ENCODE data around the gene SDE2. TPM values are rescaled to one million over a fixed set of nuclear protein-coding genes. Genes with fewer than 3 reads are reported as not detected.

The SDE2 gene
- total and polyA plus RNA-seq, 8 donors = 4.0 to 40.2 (median 8.2) TPM

DNA sequence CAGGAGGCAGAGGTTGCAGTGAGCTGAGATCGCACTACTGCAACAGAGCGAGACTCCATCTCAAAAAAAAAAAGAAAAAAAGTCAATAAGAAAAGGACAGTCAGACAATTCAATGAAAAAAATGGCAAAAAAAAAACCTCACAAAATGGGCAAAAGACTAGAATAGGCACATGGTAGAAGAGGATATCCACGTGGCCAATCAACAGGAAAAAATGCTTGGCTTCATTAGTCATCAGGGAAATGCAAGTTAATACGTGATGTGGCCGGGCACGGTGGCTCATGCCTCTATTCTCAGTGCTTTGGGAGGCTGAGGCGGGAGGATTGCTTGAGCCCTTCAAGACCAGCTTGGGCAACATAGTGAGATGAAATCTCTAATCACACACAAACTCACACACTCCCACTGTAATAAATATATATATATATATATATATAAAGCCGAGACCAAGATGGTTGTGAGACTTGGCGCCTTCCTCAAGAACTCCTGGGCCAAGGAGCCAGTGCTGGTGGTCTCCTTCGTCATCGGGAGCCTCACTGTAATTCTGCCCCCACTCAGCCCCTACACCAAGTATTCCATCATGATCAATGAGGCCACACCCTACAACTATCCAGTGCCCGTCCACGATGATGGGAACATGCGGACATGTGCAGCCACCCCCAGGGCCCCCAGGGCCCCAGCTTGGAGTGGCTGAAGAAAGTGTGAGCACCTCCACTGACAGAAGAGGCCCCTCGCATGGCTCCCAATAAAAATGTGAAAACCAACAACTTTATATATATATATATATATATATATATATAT lies 35.2 kb downstream of the SDE2 start:
- Histone ChIP-seq H3K27me3 (peaks cover 0 to 3% (median 0%) of the 10 kb centered on the region in 3 donors), H3K4me1 (peaks cover 0 to 9% (median 3%) of the 10 kb centered on the region in 4 donors), H3K27ac (no peak overlapping the region), H3K4me3 (no peak overlapping the region), H3K36me3 (no peaks in the 10 kb centered on the region), H3K9me3 (no peaks in the 10 kb centered on the region)
- TF ChIP-seq EP300 (IDR thresholded peaks at IDR 0.05) (no peak), POLR2A (IDR thresholded peaks at IDR 0.05) (no peak), POLR2AphosphoS5 (IDR thresholded peaks at IDR 0.05) (no peak)
- TF ChIP-seq, protein P1, sequence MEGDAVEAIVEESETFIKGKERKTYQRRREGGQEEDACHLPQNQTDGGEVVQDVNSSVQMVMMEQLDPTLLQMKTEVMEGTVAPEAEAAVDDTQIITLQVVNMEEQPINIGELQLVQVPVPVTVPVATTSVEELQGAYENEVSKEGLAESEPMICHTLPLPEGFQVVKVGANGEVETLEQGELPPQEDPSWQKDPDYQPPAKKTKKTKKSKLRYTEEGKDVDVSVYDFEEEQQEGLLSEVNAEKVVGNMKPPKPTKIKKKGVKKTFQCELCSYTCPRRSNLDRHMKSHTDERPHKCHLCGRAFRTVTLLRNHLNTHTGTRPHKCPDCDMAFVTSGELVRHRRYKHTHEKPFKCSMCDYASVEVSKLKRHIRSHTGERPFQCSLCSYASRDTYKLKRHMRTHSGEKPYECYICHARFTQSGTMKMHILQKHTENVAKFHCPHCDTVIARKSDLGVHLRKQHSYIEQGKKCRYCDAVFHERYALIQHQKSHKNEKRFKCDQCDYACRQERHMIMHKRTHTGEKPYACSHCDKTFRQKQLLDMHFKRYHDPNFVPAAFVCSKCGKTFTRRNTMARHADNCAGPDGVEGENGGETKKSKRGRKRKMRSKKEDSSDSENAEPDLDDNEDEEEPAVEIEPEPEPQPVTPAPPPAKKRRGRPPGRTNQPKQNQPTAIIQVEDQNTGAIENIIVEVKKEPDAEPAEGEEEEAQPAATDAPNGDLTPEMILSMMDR (IDR thresholded peaks at IDR 0.05) = no peak
- intact Hi-C loops (cut with DNase I; ENCODE audit: low total_unique reads) = no loop called here
- WGBS, 5 donors = 89 to 94% (median 91%) methylated on average over 15 of the region's 15 CpGs
- DNase-seq = no peak

DNA sequence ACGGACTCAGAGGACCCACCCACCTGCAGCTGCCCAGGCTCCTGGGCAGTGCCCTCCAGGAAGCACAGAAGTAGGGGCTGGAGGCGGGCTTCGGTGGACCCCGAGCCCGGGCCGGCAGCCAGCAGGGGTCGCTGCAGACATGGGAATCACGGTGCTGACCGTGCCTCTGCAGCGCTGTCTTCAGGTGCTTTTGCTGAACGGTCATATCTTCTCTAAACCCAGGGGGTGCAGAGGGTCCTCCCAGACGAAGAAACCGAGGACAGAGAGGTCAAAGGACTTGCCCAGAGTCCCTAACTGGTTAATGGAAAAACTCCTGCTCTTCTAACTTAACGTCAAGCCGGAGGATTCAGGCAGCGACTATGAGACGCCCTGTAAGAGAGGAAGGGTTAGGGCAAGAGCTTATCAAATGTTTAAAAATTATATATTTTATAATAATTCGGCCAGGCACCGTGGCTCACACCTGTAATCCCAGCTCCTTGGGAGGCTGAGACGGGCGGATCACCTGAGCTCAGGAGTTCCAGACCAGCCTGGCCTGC lies 36.6 kb downstream of the SDE2 start:
- Histone ChIP-seq H3K27me3 (peaks cover 0 to 3% (median 0%) of the 10 kb centered on the region in 3 donors), H3K36me3 (no peaks in the 10 kb centered on the region), H3K9me3 (no peaks in the 10 kb centered on the region), H3K4me1 (peaks cover 0 to 9% (median 3%) of the 10 kb centered on the region in 4 donors), H3K4me3 (no peak overlapping the region), H3K27ac (no peak overlapping the region)
- DNase-seq = peak; percentile 60 to 74
- WGBS, 5 donors = 24 to 31% (median 28%) methylated on average over 21 of the region's 21 CpGs
- intact Hi-C loops (cut with DNase I; ENCODE audit: low total_unique reads) = no loop called here
- TF ChIP-seq, protein P1 (IDR thresholded peaks at IDR 0.05) = peak in 4 of 7 experiments; percentile 26 to 57 (median 41)
- no peak for TF ChIP-seq POLR2AphosphoS5 (IDR thresholded peaks at IDR 0.05)

DNA sequence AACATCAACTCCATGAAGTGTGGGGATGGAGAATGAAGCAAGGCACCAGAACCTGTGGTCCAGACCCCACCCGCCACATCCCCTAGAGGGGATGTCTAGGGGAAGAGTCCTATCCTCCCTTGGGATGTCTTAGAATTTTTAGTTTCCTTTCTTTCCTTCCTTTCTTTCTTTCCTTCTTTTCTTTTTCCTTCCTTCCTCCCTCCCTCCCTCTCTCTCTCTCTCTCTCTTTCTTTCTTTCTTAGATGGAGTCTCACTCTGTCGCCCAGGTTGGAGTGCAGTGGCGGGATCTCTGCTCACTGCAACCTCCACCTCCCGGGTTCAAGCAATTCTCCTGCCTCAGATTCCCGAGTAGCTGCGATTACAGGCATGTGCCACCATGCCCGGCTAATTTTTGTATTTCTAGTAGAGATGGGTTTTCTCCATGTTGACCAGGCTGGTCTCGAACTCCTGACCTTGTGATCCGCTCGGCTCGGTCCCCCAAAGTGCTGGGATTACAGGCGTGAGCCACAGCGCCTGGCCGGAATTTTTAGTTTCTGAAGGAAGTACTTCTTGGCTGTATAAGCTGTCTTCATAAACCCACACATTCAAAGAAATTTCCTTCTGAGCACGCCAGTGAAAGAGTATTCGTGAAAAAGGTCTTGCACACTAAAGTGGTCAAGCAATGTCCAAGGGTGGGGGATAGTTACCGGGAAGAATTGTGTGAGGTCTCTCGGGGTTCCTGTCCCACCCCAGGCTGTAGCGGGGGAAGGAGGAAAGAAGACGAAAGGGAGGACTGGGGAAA lies 37.3 kb downstream of the SDE2 start:
- no peak for DNase-seq
- TF ChIP-seq, protein P1 (IDR thresholded peaks at IDR 0.05) = no peak
- TF ChIP-seq POLR2A (IDR thresholded peaks at IDR 0.05) = no peak
- TF ChIP-seq POLR2AphosphoS5 (IDR thresholded peaks at IDR 0.05) = no peak
- no peak for TF ChIP-seq EP300 (IDR thresholded peaks at IDR 0.05)
- intact Hi-C loops (cut with DNase I; ENCODE audit: low total_unique reads) = no loop called here
- H3K9me3 ChIP-seq = no peaks in the 10 kb centered on the region
- no peaks in the 10 kb centered on the region for H3K36me3 ChIP-seq
- no peak overlapping the region for H3K4me3 ChIP-seq
- H3K4me1 ChIP-seq = peaks cover 0 to 9% (median 3%) of the 10 kb centered on the region in 4 donors
- 64 to 73% (median 69%) methylated on average over 20 of the region's 20 CpGs for WGBS, 5 donors
- no peak overlapping the region for H3K27ac ChIP-seq
- peaks cover 0 to 3% (median 0%) of the 10 kb centered on the region in 3 donors for H3K27me3 ChIP-seq

DNA sequence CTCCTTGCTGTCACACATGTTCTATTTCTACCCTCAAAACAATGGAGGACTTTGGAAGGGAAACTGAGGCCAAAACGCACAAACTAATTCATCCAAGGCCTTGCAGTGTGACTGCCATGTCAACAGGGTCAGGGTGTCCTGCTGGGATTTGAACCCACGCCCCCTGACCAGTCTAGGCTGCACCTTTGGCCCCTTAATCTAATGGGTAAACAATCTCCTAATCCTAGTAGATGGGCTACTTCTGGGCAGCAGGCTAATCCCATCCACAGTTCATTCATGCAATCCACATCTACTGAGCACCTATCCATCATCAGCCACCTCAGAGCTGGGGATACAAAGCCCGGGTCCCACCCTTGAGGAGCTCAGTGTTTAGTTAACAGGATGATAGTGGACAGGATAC lies 41.1 kb downstream of the SDE2 start:
- TF ChIP-seq POLR2A (IDR thresholded peaks at IDR 0.05) = no peak
- TF ChIP-seq, protein P1 (IDR thresholded peaks at IDR 0.05) = no peak
- TF ChIP-seq EP300 (IDR thresholded peaks at IDR 0.05) = no peak
- TF ChIP-seq POLR2AphosphoS5 (IDR thresholded peaks at IDR 0.05) = no peak
- Histone ChIP-seq H3K4me3 (no peak overlapping the region), H3K27me3 (peaks cover 0 to 3% (median 0%) of the 10 kb centered on the region in 3 donors), H3K27ac (no peak overlapping the region), H3K9me3 (no peaks in the 10 kb centered on the region), H3K4me1 (peaks cover 0 to 9% (median 3%) of the 10 kb centered on the region in 4 donors), H3K36me3 (no peaks in the 10 kb centered on the region)
- 53 to 74% (median 73%) methylated on average over 3 of the region's 3 CpGs for WGBS, 5 donors
- intact Hi-C loops (cut with DNase I; ENCODE audit: low total_unique reads) = no loop called here
- DNase-seq = no peak
